K562 (cell line): ENCODE data around the gene PPM1N.

Experiments used
- IFI16 ChIP-seq: fragments of 250-450 bp; sonication (Bioruptor Pico); IDR thresholded peaks from 2 replicates; pipeline ENCODE4 v2.1.2; 2022; ENCODE audit warnings: mild to moderate bottlenecking, inconsistent platforms
- JUND ChIP-seq, 2 experiments: IDR thresholded peaks; 2 replicates in 1 of 2; 3 replicates in 1 of 2; pipeline ENCODE4 v1.6.1; 2011; ENCODE audit warnings: borderline replicate concordance in 2 of 2, low read depth in 2 of 2, low read length in 2 of 2, improper control_type of control experiment in 1 of 2, missing biosample characterization in 1 of 2, missing genetic modification characterization in 1 of 2, missing genetic modification reagents in 1 of 2
- KLF13 ChIP-seq: fragments of 450-650 bp; IDR thresholded peaks from 2 replicates; pipeline ENCODE4 v1.6.1; 2016; ENCODE audit warnings: missing genetic modification characterization, low read depth, mild to moderate bottlenecking, missing compliant biosample characterization, moderate library complexity, borderline replicate concordance
- PTBP1 ChIP-seq: fragments of 200-400 bp; formaldehyde crosslinking; IDR thresholded peaks from 2 replicates; pipeline ENCODE4 v1.6.1; 2017; ENCODE audit warnings: low read depth, low read length
- TF ChIP-seq, protein P1 (sequence below): sonication (generic); formaldehyde crosslinking; IDR thresholded peaks from 2 replicates; pipeline ENCODE4 v1.8.1; 2022; ENCODE audit warnings: missing genetic modification reagents
- TF ChIP-seq, protein P2 (sequence below): fragments of 250-450 bp; sonication (Bioruptor Pico); IDR thresholded peaks from 2 replicates; pipeline ENCODE4 v1.9.0; 2021; ENCODE audit warnings: mild to moderate bottlenecking, inconsistent platforms
- TF ChIP-seq, protein P3 (sequence below): fragments of 250-450 bp; sonication (Bioruptor Pico); IDR thresholded peaks from 2 replicates; pipeline ENCODE4 v1.8.0; 2022; ENCODE audit warnings: inconsistent platforms, mild to moderate bottlenecking, moderate library complexity, borderline replicate concordance
- TF ChIP-seq, protein P4 (sequence below), 3 experiments: IDR thresholded peaks in 2 of 3; conservative IDR thresholded peaks in 1 of 3; 2 replicates each; pipeline ENCODE4 v1.5.1; 2011 to 2012; ENCODE audit warnings: low read length in 3 of 3, mild to moderate bottlenecking in 3 of 3, control low read depth in 2 of 3, improper control_type of control experiment in 1 of 3, inconsistent platforms in 1 of 3, low read depth in 1 of 3, mixed read lengths in 1 of 3, moderate library complexity in 1 of 3; ENCODE audit not compliant: insufficient read depth in 2 of 3
- TF ChIP-seq, protein P5 (sequence below): fragments of 450-650 bp; IDR thresholded peaks from 2 replicates; pipeline ENCODE4 v1.6.1; 2018; ENCODE audit not compliant: partially characterized antibody

DNA sequence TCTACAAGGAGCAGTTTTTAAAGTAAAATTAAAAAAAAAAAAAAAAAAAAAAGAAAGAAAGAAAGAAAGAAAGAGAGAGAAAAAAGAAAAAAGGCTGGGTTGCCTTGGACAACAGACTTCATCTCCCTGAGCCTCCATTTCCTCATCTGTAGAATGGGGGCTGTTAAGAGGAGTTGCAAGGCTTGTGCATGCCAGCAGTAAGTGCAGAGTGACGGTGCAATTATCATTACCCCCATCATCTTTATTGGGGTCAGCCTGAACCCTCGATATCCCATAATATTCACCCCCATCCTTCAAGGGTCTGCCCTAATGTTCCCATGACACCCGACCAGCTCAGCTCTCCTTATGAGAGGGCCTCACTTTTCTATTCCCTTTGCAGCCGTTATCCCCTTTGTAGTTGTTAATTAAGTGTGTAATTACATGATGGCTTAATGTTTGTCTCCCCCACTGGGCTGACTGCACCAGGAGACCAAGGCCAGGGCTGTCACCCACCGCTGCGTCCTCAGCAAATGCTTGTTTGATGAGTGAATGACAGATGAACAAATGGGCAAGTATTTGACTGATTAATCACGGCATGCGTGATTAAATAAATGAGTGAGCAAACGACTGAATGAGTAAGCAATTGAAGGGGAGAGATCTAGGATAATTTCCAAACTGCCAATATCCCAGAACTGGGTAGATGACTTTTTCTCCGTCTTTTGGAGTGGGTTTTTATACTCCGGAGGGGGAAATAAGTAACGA, 20.4 kb upstream of the PPM1N start:
- TF ChIP-seq, protein P1, sequence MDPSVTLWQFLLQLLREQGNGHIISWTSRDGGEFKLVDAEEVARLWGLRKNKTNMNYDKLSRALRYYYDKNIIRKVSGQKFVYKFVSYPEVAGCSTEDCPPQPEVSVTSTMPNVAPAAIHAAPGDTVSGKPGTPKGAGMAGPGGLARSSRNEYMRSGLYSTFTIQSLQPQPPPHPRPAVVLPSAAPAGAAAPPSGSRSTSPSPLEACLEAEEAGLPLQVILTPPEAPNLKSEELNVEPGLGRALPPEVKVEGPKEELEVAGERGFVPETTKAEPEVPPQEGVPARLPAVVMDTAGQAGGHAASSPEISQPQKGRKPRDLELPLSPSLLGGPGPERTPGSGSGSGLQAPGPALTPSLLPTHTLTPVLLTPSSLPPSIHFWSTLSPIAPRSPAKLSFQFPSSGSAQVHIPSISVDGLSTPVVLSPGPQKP (CRISPR knock-in tag): no peak
- TF ChIP-seq, protein P2, sequence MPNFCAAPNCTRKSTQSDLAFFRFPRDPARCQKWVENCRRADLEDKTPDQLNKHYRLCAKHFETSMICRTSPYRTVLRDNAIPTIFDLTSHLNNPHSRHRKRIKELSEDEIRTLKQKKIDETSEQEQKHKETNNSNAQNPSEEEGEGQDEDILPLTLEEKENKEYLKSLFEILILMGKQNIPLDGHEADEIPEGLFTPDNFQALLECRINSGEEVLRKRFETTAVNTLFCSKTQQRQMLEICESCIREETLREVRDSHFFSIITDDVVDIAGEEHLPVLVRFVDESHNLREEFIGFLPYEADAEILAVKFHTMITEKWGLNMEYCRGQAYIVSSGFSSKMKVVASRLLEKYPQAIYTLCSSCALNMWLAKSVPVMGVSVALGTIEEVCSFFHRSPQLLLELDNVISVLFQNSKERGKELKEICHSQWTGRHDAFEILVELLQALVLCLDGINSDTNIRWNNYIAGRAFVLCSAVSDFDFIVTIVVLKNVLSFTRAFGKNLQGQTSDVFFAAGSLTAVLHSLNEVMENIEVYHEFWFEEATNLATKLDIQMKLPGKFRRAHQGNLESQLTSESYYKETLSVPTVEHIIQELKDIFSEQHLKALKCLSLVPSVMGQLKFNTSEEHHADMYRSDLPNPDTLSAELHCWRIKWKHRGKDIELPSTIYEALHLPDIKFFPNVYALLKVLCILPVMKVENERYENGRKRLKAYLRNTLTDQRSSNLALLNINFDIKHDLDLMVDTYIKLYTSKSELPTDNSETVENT (CRISPR knock-in tag): no peak
- no peak for TF ChIP-seq PTBP1
- TF ChIP-seq, protein P3, sequence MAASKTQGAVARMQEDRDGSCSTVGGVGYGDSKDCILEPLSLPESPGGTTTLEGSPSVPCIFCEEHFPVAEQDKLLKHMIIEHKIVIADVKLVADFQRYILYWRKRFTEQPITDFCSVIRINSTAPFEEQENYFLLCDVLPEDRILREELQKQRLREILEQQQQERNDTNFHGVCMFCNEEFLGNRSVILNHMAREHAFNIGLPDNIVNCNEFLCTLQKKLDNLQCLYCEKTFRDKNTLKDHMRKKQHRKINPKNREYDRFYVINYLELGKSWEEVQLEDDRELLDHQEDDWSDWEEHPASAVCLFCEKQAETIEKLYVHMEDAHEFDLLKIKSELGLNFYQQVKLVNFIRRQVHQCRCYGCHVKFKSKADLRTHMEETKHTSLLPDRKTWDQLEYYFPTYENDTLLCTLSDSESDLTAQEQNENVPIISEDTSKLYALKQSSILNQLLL: no peak
- TF ChIP-seq, protein P4, sequence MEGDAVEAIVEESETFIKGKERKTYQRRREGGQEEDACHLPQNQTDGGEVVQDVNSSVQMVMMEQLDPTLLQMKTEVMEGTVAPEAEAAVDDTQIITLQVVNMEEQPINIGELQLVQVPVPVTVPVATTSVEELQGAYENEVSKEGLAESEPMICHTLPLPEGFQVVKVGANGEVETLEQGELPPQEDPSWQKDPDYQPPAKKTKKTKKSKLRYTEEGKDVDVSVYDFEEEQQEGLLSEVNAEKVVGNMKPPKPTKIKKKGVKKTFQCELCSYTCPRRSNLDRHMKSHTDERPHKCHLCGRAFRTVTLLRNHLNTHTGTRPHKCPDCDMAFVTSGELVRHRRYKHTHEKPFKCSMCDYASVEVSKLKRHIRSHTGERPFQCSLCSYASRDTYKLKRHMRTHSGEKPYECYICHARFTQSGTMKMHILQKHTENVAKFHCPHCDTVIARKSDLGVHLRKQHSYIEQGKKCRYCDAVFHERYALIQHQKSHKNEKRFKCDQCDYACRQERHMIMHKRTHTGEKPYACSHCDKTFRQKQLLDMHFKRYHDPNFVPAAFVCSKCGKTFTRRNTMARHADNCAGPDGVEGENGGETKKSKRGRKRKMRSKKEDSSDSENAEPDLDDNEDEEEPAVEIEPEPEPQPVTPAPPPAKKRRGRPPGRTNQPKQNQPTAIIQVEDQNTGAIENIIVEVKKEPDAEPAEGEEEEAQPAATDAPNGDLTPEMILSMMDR (IDR thresholded peaks at IDR 0.05 in 2 of 3, conservative IDR thresholded peaks at IDR 0.05 in 1 of 3; ENCODE audit: insufficient read depth in 2 of 3, low read depth in 1 of 3, low read length in 3 of 3): no peak
- no peak for TF ChIP-seq KLF13 (tag)
- TF ChIP-seq IFI16 (CRISPR knock-in tag): no peak
- TF ChIP-seq, protein P5, sequence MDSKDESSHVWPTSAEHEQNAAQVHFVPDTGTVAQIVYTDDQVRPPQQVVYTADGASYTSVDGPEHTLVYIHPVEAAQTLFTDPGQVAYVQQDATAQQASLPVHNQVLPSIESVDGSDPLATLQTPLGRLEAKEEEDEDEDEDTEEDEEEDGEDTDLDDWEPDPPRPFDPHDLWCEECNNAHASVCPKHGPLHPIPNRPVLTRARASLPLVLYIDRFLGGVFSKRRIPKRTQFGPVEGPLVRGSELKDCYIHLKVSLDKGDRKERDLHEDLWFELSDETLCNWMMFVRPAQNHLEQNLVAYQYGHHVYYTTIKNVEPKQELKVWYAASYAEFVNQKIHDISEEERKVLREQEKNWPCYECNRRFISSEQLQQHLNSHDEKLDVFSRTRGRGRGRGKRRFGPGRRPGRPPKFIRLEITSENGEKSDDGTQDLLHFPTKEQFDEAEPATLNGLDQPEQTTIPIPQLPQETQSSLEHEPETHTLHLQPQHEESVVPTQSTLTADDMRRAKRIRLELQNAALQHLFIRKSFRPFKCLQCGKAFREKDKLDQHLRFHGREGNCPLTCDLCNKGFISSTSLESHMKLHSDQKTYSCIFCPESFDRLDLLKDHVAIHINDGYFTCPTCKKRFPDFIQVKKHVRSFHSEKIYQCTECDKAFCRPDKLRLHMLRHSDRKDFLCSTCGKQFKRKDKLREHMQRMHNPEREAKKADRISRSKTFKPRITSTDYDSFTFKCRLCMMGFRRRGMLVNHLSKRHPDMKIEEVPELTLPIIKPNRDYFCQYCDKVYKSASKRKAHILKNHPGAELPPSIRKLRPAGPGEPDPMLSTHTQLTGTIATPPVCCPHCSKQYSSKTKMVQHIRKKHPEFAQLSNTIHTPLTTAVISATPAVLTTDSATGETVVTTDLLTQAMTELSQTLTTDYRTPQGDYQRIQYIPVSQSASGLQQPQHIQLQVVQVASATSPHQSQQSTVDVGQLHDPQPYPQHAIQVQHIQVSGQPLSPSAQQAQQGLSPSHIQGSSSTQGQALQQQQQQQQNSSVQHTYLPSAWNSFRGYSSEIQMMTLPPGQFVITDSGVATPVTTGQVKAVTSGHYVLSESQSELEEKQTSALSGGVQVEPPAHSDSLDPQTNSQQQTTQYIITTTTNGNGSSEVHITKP: no peak
- TF ChIP-seq JUND (IDR thresholded peaks at IDR 0.05; ENCODE audit: borderline replicate concordance, low read depth, low read length): no peak
- no peak for TF ChIP-seq JUND (tag; IDR thresholded peaks at IDR 0.05; ENCODE audit: borderline replicate concordance, low read depth, low read length)
